KMS-11 (cell line): Measurements from ENCODE around the gene CKAP5.

Experiments used
- H2AFZ ChIP-seq: fragments of 200-600 bp; sonication (generic); 2 replicates; pipeline ENCODE4 v1.6.1; 2016; ENCODE audit warnings: antibody characterized with exemption, mixed run types, low read depth
- H3K27ac ChIP-seq: fragments of 200-600 bp; sonication (generic); 2 replicates; pipeline ENCODE4 v1.6.1; 2016; ENCODE audit warnings: mild to moderate bottlenecking, mixed run types
- H3K27me3 ChIP-seq: fragments of 200-600 bp; sonication (generic); 2 replicates; pipeline ENCODE4 v1.6.1; 2017; ENCODE audit warnings: mild to moderate bottlenecking, low read depth, mixed run types, moderate library complexity; ENCODE audit not compliant: insufficient read depth
- H3K36me3 ChIP-seq: fragments of 200-600 bp; sonication (generic); 2 replicates; pipeline ENCODE4 v1.6.1; 2017; ENCODE audit warnings: mild to moderate bottlenecking, mixed run types; ENCODE audit not compliant: insufficient read depth
- H3K4me1 ChIP-seq: fragments of 200-600 bp; sonication (generic); 2 replicates; pipeline ENCODE4 v1.6.1; 2016; ENCODE audit warnings: mild to moderate bottlenecking, low read depth, mixed run types; ENCODE audit not compliant: poor library complexity, severe bottlenecking
- H3K4me2 ChIP-seq: fragments of 200-600 bp; sonication (generic); 2 replicates; pipeline ENCODE4 v1.7.0; 2016; ENCODE audit warnings: mild to moderate bottlenecking, mixed run types
- H3K4me3 ChIP-seq: fragments of 200-600 bp; sonication (generic); IDR thresholded peaks from 2 replicates; pipeline ENCODE4 v1.6.1; 2017; ENCODE audit warnings: low read depth, low read length, mixed read lengths; ENCODE audit not compliant: insufficient read depth
- H3K79me2 ChIP-seq: fragments of 200-600 bp; sonication (generic); 2 replicates; pipeline ENCODE4 v1.6.1; 2016; ENCODE audit warnings: low read depth, mixed run types; ENCODE audit not compliant: insufficient read depth
- H3K9ac ChIP-seq: fragments of 200-600 bp; sonication (generic); 2 replicates; pipeline ENCODE4 v1.6.1; 2016; ENCODE audit warnings: mild to moderate bottlenecking, mixed run types
- H4K20me1 ChIP-seq: fragments of 200-600 bp; sonication (generic); 2 replicates; pipeline ENCODE4 v1.6.1; 2016; ENCODE audit warnings: mild to moderate bottlenecking, mixed run types; ENCODE audit not compliant: insufficient read depth
- CTCF ChIP-seq: fragments of 200-600 bp; sonication (generic); conservative IDR thresholded peaks from 2 replicates; pipeline ENCODE4 v1.6.1; 2017; ENCODE audit warnings: low read depth, mild to moderate bottlenecking, antibody characterized with exemption, low read length, moderate library complexity, mixed read lengths

Gene CKAP5

DNA sequence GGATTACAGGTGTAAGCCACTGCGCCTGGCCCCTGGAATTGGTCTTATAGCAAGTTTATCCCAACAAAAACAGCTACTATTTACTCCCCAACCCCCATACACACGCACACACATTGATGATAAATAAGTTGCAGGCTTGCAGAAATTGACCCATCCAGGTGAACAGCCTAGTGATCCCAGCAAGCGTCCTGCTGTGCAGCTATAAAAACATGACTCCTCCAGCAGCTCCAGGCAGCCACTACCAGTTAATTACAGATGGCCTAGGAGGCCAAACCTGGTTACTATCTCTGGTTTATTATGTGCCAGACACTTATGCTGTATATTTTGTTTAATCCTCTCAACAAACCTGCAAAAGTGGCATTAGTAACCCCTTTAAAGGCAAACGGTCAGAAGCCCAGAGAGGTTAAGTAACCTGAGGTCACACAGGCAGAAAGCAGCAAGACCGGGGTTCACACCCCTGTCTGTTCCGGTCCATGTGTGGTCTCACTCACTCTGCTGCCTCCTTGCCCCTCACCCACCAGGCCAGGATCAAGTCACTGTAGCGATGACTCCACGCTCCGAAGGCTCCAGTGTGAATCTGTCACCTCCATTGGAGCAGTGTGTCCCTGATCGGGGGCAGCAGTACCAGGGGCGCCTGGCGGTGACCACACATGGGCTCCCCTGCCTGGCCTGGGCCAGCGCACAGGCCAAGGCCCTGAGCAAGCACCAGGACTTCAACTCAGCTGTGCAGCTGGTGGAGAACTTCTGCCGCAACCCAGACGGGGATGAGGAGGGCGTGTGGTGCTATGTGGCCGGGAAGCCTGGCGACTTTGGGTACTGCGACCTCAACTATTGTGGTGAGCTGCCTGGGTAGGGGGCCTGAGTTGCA lies 120.5 kb downstream of the CKAP5 start:
- no peak for TF ChIP-seq CTCF
- no peaks in the 10 kb centered on the region for H3K36me3 ChIP-seq
- H3K27ac ChIP-seq: no peak overlapping the region
- no peaks in the 10 kb centered on the region for H3K27me3 ChIP-seq
- no peaks in the 10 kb centered on the region for H4K20me1 ChIP-seq
- H3K9ac ChIP-seq: no peak overlapping the region
- H3K4me3 ChIP-seq: no peak overlapping the region
- no peaks in the 10 kb centered on the region for H3K79me2 ChIP-seq
- no peaks in the 10 kb centered on the region for H3K4me1 ChIP-seq
- H3K4me2 ChIP-seq: no peak overlapping the region
- no peak overlapping the region for H2AFZ ChIP-seq

- H3K9ac ChIP-seq: no peak overlapping the region
- no peak for TF ChIP-seq CTCF
- H3K27me3 ChIP-seq: no peaks in the 10 kb centered on the region
- H4K20me1 ChIP-seq: no peaks in the 10 kb centered on the region
- no peak overlapping the region for H3K4me3 ChIP-seq
- no peaks in the 10 kb centered on the region for H3K36me3 ChIP-seq
- H3K4me2 ChIP-seq: no peak overlapping the region
- H3K4me1 ChIP-seq: no peaks in the 10 kb centered on the region
- no peaks in the 10 kb centered on the region for H3K79me2 ChIP-seq
- H3K27ac ChIP-seq: no peak overlapping the region
- H2AFZ ChIP-seq: no peak overlapping the region
Observed at GRCh38 chr11:46724088-46724487, 122.0 kb downstream of the CKAP5 start.

GRCh38 chr11:46723359-46723680 lies 122.8 kb downstream of the CKAP5 start:
- H3K4me2 ChIP-seq: no peak overlapping the region
- TF ChIP-seq CTCF: no peak

DNA sequence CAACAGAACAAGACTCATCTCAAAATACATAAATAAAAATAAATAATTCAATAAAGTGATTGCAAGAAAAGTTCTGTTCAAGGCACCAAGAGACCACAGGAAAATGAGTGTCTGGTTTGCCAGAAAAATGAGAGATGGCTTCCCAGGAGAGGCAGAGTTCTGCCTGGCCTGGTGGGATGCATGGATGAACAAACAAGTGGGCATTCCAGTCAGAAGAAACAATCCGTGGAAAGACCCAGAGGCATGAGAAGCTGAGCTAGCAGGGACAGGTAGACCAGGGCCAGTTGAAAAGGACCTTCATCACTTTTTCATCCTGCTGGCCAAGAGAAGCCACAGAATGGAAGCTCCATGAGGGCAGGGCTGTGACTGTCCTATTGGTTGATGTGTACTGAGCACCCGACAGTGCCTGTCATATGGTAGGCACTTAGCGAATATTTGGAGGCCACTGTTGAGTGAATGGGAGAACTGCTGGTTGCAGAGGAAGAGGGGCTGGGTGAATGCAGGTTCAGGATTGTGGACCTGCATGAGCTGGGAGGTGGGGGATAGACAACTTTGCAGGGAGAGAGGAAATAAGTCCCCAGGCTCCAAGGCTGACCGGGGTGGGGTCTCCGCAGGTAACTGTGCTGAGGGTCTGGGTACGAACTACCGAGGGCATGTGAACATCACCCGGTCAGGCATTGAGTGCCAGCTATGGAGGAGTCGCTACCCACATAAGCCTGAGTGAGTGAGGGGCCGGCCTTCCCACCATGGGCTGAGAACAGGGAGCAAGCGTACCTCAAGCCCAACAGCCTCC lies 123.3 kb downstream of the CKAP5 start:
- Histone ChIP-seq H3K4me1 (peaks cover 4% of the 10 kb centered on the region), H3K9ac (no peak overlapping the region), H2AFZ (no peak overlapping the region), H4K20me1 (no peaks in the 10 kb centered on the region), H3K27ac (no peak overlapping the region), H3K27me3 (no peaks in the 10 kb centered on the region), H3K79me2 (no peaks in the 10 kb centered on the region), H3K36me3 (no peaks in the 10 kb centered on the region), H3K4me2 (no peak overlapping the region), H3K4me3 (no peak overlapping the region)
- no peak for TF ChIP-seq CTCF

More at GRCh38 chr11:46723359-46723680, 122.8 kb downstream of the CKAP5 start:
- H3K4me1 ChIP-seq: no peaks in the 10 kb centered on the region
- no peak overlapping the region for H3K9ac ChIP-seq
- no peak overlapping the region for H3K27ac ChIP-seq
- no peak overlapping the region for H3K4me3 ChIP-seq
- no peaks in the 10 kb centered on the region for H4K20me1 ChIP-seq
- no peak overlapping the region for H2AFZ ChIP-seq
- H3K36me3 ChIP-seq: no peaks in the 10 kb centered on the region
- H3K79me2 ChIP-seq: no peaks in the 10 kb centered on the region
- H3K27me3 ChIP-seq: no peaks in the 10 kb centered on the region
